ENCODE data around the gene GMEB1. TPM values are rescaled to one million over a fixed set of nuclear protein-coding genes. Genes with fewer than 3 reads are reported as not detected.
"Not testable (repeated sequence)": the region's sequence is repeated elsewhere in the genome, so short reads cannot be mapped to it uniquely, and the experiment has no call there.

GMEB1 gene
- total RNA-seq, 1 experiment from 2014 or later = 13.3 TPM

- intact Hi-C loops (cut with micrococcal nuclease); H3K36me3 Mint-ChIP-seq (ENCODE audit: insufficient read depth, unreplicated experiment); H3K4me3 Mint-ChIP-seq (ENCODE audit: unreplicated experiment); H3K9me3 Mint-ChIP-seq (ENCODE audit: unreplicated experiment); H3K27ac Mint-ChIP-seq (ENCODE audit: low read depth, unreplicated experiment); H3K27me3 Mint-ChIP-seq (ENCODE audit: insufficient read depth, unreplicated experiment); POLR2A ChIA-PET; BruUV-seq (replicated peaks); H3K4me1 Mint-ChIP-seq (ENCODE audit: insufficient read depth, unreplicated experiment): not testable (repeated sequence)
- TF ChIP-seq CTCF (IDR thresholded peaks at IDR 0.05; ENCODE audit: unreplicated experiment) = peak; percentile 17
- CTCF ChIA-PET = interaction anchor here (0.9 kb wide), 1 partner anchor 223 kb away, joined by 3 read pairs; no protein-coding TSS in a partner anchor
- peak; percentile 64 for DNase-seq (ENCODE audit: unreplicated experiment)
Measured at GRCh38 chr1:28653870-28654269, 14.7 kb upstream of the GMEB1 start.

GRCh38 chr1:28655448-28656311 is 12.9 kb upstream of the GMEB1 start:
- intact Hi-C loops (cut with micrococcal nuclease); DNase-seq (ENCODE audit: unreplicated experiment); H3K36me3 Mint-ChIP-seq (ENCODE audit: insufficient read depth, unreplicated experiment); H3K27me3 Mint-ChIP-seq (ENCODE audit: insufficient read depth, unreplicated experiment); H3K4me1 Mint-ChIP-seq (ENCODE audit: insufficient read depth, unreplicated experiment); H3K4me3 Mint-ChIP-seq (ENCODE audit: unreplicated experiment); H3K9me3 Mint-ChIP-seq (ENCODE audit: unreplicated experiment); BruUV-seq (replicated peaks); H3K27ac Mint-ChIP-seq (ENCODE audit: low read depth, unreplicated experiment): not testable (repeated sequence)
- ChIA-PET POLR2A (interaction anchor here (0.7 to 1.2 kb wide), 2 partner anchors 13 kb away, joined by 4 read pairs; partner anchors contain the start of genes GMEB1 and TAF12), CTCF (interaction anchor here (0.6 to 1.2 kb wide), 4 partner anchors 13 to 221 kb away, joined by 3 to 4 read pairs (median 4); partner anchors contain the start of gene GMEB1)

- BruUV-seq (replicated peaks) = no TSS peak
- CTCF ChIA-PET = interaction anchor here (0.6 to 1.2 kb wide), 3 partner anchors 12 to 221 kb away, joined by 3 to 4 read pairs (median 4); partner anchors contain the start of gene GMEB1
Measured at GRCh38 chr1:28656335-28656734, 12.2 kb upstream of the GMEB1 start.

GRCh38 chr1:28663871-28664470 is 4.6 kb upstream of the GMEB1 start:
- DNase-seq (ENCODE audit: unreplicated experiment) = no peak
- no peaks in the 10 kb centered on the region for H3K9me3 Mint-ChIP-seq (ENCODE audit: unreplicated experiment)
- CTCF ChIA-PET = no interaction called here
- no peak for TF ChIP-seq CTCF (IDR thresholded peaks at IDR 0.05; ENCODE audit: unreplicated experiment)
- intact Hi-C loops (cut with micrococcal nuclease) = no loop called here
- POLR2A ChIA-PET = interaction anchor here (0.6 to 0.9 kb wide), 2 partner anchors 21 to 151 kb away, joined by 4 read pairs; no protein-coding TSS in a partner anchor
- H3K27ac Mint-ChIP-seq (ENCODE audit: low read depth, unreplicated experiment) = no peak overlapping the region
- H3K27me3 Mint-ChIP-seq (ENCODE audit: insufficient read depth, unreplicated experiment) = no peaks in the 10 kb centered on the region
- H3K36me3 Mint-ChIP-seq (ENCODE audit: insufficient read depth, unreplicated experiment) = no peaks in the 10 kb centered on the region
- no TSS peak for BruUV-seq (replicated peaks)
- peaks cover 5% of the 10 kb centered on the region for H3K4me1 Mint-ChIP-seq (ENCODE audit: insufficient read depth, unreplicated experiment)
- H3K4me3 Mint-ChIP-seq (ENCODE audit: unreplicated experiment) = no peak overlapping the region

More at GRCh38 chr1:28656335-28656734, 12.2 kb upstream of the GMEB1 start:
- POLR2A ChIA-PET = interaction anchor here (1.2 kb wide), 1 partner anchor 12 kb away, joined by 4 read pairs; the partner anchor contains the start of gene GMEB1
- DNase-seq (ENCODE audit: unreplicated experiment) = no peak
- intact Hi-C loops (cut with micrococcal nuclease) = no loop called here
- H3K36me3 Mint-ChIP-seq (ENCODE audit: insufficient read depth, unreplicated experiment) = no peaks in the 10 kb centered on the region
- H3K4me3 Mint-ChIP-seq (ENCODE audit: unreplicated experiment) = no peak overlapping the region
- no peaks in the 10 kb centered on the region for H3K4me1 Mint-ChIP-seq (ENCODE audit: insufficient read depth, unreplicated experiment)
- no peak overlapping the region for H3K27ac Mint-ChIP-seq (ENCODE audit: low read depth, unreplicated experiment)
- H3K9me3 Mint-ChIP-seq (ENCODE audit: unreplicated experiment) = no peaks in the 10 kb centered on the region
- no peaks in the 10 kb centered on the region for H3K27me3 Mint-ChIP-seq (ENCODE audit: insufficient read depth, unreplicated experiment)
- TF ChIP-seq CTCF (IDR thresholded peaks at IDR 0.05; ENCODE audit: unreplicated experiment) = no peak

Measured in MCF 10A (cell line).